Dermis microvascular lymphatic vessel endothelial cell (primary cell): Measurements from ENCODE around the gene TBC1D1. TPM values are rescaled to one million over a fixed set of nuclear protein-coding genes. Genes with fewer than 3 reads are reported as not detected.

Source experiments
- DNase-seq, 2 donors: peaks; one replicate each; pipeline versions ENCODE4 v3.0.0 to v3.0.0-alpha.2; 2010; ENCODE audit warnings: low read depth in 2 of 2
- total RNA-seq: library from RNA; depleted of rRNA; stranded (reverse); fragments of >200 nt; gene quantifications from 2 replicates; pipeline ENCODE4 v1.2.1, GENCODE V29; 2014

Gene TBC1D1
- total RNA-seq, 1 donor from 2014 or later = 94.7 TPM

- DNase-seq = no peak
Observed at GRCh38 chr4:38123555-38123954, 232.7 kb downstream of the TBC1D1 start.

- no peak for DNase-seq
Observed at GRCh38 chr4:38124961-38125360, 234.1 kb downstream of the TBC1D1 start.

DNA sequence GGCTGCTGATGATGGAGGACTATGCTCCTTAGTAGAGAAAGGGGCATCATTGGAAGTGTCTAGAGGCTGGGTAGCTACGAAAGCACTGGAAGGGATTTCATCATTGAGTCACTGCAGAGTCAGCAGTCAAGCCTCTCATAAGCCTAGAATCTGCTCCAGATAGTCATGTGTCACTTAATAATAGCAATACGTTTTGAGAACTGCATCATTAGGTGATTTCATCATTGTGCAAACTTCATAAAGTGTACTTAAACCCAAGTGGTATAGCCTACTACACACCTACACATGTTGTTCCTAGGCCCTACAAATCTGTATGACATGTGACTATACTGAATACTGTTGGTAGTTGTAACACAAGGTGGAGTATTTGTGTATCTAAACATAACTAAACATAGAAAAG lies 234.9 kb downstream of the TBC1D1 start:
- no peak for DNase-seq

DNA sequence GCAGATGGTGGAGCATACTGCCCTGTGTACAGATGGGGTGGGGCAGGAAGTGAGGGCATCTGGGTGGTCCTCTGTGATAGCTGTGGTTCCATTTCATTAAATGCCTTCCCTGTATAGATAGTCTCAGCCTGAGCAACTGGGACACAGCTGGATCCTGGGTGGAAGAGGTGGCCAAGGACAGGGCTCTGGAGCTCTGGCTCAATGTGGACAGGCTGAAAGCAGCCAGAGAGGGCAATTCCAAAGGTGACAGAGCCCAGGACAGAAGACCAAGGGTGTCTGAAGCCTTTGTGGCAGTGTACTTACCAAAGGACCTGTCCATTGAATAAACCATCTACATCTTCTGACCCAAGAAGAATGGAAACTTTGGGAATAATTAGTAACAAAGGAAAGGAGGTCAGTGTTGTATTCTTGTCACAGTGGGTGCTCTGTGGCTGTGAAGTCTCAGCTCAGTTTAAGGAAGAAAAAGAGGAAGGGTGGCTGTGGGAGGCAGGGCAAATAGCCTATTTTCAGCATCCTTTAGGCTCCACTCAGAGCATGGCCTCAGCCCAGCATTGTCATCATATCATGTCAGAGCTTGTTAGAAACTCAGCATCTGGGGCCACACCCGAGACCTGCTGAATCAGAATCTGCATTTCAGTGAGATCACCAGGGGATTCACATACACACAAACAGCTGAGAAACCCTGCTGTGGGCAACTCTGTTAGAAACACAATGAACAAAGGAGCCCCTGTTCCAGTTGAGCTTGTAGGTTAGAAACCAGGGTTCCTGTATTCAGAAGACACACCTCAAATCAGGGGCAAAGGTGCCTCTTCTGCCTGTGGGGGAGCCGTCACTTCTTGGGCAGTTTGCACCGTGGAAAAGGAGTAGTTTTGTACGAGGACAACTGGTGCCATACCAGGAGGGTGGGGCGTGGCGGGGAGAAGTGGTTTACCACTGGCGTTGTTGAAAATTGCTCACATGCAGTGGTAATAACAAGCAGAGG lies 237.9 kb downstream of the TBC1D1 start:
- DNase-seq = no peak

- DNase-seq = no peak
Observed at GRCh38 chr4:38129460-38130227, 238.8 kb downstream of the TBC1D1 start.

DNA sequence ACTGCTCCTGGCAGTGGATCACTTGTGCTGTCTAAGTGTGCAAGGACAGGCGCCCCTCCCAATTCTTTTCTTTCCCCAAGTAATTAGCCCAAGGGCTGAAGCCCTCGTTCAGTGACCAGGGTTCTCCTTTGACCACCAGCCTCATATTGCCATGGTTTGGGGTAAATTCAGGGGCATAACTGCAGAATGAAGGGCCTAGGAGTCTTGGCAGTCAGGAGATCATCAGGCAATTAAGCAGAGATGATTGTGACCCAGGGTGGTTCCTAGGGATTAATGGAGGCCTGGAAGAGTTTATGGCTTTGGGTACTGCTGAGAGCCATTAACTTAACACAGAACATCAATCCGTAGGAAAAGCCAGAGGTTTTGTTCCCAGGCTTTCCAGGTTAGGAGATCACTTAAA lies 240.0 kb downstream of the TBC1D1 start:
- no peak for DNase-seq

- no peak for DNase-seq
Observed at GRCh38 chr4:38131371-38132091, 240.6 kb downstream of the TBC1D1 start.

DNA sequence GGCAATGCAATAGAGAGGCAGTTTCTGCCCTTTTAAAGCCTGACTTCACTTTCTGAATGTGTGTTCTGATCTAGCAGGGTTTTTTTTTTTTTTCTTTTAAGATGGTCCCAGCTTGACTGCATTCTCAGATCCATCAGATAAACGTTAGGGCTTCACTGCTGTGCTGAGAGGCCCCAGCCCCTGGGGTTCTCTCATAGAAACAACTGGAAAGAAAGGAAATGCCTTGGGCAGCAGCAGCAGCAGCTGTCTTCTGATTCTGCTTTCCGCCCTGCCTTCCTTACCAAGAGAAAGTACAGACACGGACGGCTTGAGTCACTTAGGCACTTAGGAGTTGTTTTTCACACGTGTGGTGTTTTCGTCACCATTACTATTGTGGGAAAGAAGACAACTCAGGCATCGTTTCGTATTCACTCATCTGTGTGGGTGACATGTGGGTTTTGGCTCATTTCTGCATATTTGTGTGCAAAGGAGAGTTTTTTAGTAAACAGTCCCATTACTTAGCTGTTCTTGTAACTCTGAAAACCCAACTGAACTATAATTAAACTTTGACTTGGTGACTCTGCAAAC lies 241.3 kb downstream of the TBC1D1 start:
- DNase-seq = peak in 1 of 2 donors; percentile 86

DNA sequence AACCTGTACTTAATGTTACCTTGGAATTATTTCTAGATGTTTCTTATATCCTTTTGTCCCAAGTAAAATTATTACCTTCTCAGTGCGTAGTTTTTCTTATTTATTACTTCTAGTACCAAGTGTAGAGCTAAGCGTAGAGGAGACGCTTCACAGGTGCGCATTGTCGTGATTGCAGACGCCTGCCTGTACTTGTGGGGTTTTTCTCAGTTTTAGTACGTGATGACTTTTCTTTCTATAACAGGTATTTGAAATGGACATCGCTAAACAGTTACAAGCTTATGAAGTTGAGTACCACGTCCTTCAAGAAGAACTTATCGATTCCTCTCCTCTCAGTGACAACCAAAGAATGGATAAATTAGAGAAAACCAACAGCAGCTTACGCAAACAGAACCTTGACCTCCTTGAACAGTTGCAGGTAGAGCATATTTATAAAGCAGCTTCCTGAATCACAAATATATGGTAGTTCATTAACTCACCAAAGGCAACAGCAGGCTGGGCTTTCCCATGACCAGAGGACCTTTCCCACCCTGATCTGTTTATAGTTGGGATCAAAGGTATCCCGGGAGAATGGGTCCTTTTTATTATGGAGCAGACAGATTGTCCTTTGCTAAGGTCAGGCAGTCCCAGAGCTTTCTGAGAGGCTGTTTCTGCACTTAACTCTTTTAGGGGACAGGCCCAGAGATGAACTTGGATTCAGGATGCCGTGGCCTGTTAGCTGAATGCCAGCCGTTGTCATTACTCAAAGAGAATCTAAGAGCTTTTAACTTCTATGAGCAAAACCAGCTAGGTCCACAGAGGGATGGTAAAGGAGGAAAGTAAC lies 242.2 kb downstream of the TBC1D1 start:
- peak in 1 of 2 donors; percentile 7 for DNase-seq

DNA sequence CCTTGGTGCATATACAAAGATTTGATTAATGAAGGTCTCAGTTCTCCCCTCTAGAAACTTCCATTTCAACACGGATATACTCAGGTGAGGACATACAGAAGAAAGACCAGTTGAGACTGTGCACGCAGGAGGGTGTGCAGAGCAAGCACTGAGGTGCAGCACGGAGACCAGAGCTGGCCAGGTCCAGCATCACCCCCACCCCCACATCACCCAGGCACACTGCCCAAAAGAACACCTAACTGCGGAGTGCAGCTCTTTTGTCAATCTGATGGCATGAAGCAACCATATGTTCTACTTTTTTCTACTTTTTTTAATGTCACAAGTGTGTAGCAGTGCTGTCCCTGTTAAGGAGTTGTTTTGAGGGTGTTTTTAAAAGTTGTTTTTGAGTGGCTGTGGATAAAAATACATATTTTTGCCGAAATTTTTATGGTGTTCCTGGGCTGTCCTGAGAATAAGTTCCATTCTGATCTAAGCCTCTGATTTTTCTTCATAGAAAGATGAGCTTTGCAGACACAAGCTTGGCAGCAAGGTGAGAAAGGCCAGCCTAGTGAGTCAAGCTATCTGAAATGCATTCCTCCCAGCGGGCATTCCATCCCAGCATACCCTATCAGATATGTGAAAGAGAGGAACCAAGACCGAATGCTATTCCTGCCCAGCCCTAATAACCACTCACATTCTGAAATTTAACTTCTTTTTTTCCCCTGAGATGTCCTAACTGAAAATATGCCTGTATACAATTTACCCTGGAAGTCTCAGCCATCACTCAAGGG lies 243.0 kb downstream of the TBC1D1 start:
- no peak for DNase-seq

GRCh38 chr4:38135201-38135600 lies 244.3 kb downstream of the TBC1D1 start:
- DNase-seq = no peak

DNA sequence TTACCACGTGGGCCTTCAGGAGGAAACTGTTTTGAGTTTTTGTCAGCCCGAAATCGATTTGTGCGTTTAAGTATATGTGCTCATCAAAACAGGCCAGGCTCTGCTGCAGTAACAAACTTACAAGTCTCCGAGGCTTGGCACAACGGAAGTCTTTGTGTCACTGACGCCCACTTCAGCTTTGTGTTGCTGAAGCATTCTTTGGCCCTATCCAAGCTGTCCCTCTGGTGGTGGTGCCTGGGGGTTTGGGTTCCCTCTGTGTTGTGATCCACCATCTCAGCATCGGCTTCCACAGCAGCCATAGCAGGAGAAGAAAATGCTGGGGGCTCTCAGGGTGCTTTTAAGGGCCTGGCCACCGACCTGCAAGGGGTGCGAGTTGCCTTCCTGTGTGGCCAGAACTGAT lies 245.7 kb downstream of the TBC1D1 start:
- DNase-seq = no peak

- DNase-seq = no peak
Observed at GRCh38 chr4:38137080-38137479, 246.2 kb downstream of the TBC1D1 start.

DNA sequence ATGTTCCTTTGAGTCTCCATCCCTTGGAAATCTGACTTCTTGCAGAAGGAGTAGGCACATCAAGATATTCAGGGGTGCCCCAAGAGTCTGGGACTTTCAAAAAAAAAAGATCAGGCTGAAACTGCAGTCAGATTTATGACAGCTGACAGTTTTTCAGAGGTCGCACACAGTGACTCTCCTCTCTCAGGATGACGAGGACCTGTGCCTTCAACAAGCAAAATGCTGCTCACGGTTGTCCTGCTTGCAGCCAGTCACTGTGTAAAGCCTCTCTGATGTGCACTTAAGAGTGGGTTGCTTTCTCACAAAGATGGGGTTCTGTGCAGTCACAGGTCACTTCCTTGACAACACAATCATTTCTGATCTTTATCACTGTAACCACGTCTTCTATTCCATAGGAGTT lies 247.5 kb downstream of the TBC1D1 start:
- DNase-seq = no peak

GRCh38 chr4:38139187-38139586 lies 248.3 kb downstream of the TBC1D1 start:
- no peak for DNase-seq

- no peak for DNase-seq
Observed at GRCh38 chr4:38140643-38141203, 249.8 kb downstream of the TBC1D1 start.

- peak in 1 of 2 donors; percentile 19 for DNase-seq
Observed at GRCh38 chr4:38141808-38142500, 251.1 kb downstream of the TBC1D1 start.

- DNase-seq = no peak
Observed at GRCh38 chr4:38144031-38144430, 253.1 kb downstream of the TBC1D1 start.
